Activated CD8-positive, alpha-beta memory T cell treated with anti-CD3 and anti-CD28 coated beads for 48 hours (primary cell): ENCODE data around the gene STAB2.

Source experiments
- DNase-seq, 3 experiments: peaks; one replicate each; pipeline ENCODE4 v3.0.0-alpha.2; 2020; ENCODE audit warnings: low read depth in 2 of 3, low spot score in 2 of 3

The STAB2 gene

GRCh38 chr12:103691063-103691462, 104.0 kb downstream of the STAB2 start:
- no peak for DNase-seq

- no peak for DNase-seq
Measured at GRCh38 chr12:103696101-103696500, 109.0 kb downstream of the STAB2 start.

- peak in 1 of 3 experiments; percentile 4 for DNase-seq
Measured at GRCh38 chr12:103697971-103698751, 111.1 kb downstream of the STAB2 start.

- DNase-seq = no peak
Measured at GRCh38 chr12:103698752-103699560, 111.9 kb downstream of the STAB2 start.

GRCh38 chr12:103705098-103705497, 118.0 kb downstream of the STAB2 start:
- DNase-seq = no peak

GRCh38 chr12:103705927-103706326, 118.9 kb downstream of the STAB2 start:
- no peak for DNase-seq

- no peak for DNase-seq
Measured at GRCh38 chr12:103707446-103707845, 120.4 kb downstream of the STAB2 start.

- DNase-seq = no peak
Measured at GRCh38 chr12:103710544-103710943, 123.5 kb downstream of the STAB2 start.

- no peak for DNase-seq
Measured at GRCh38 chr12:103712216-103712615, 125.1 kb downstream of the STAB2 start.

GRCh38 chr12:103715494-103715893, 128.4 kb downstream of the STAB2 start:
- no peak for DNase-seq

- no peak for DNase-seq
Measured at GRCh38 chr12:103716517-103717196, 129.6 kb downstream of the STAB2 start.

GRCh38 chr12:103725398-103725797, 138.3 kb downstream of the STAB2 start:
- no peak for DNase-seq

- no peak for DNase-seq
Measured at GRCh38 chr12:103727638-103728037, 140.6 kb downstream of the STAB2 start.

GRCh38 chr12:103728323-103728722, 141.2 kb downstream of the STAB2 start:
- no peak for DNase-seq

GRCh38 chr12:103729499-103729898, 142.4 kb downstream of the STAB2 start:
- DNase-seq = no peak

GRCh38 chr12:103731539-103731938, 144.5 kb downstream of the STAB2 start:
- DNase-seq = no peak

- DNase-seq = no peak
Measured at GRCh38 chr12:103734863-103735262, 147.8 kb downstream of the STAB2 start.

- DNase-seq = no peak
Measured at GRCh38 chr12:103735291-103735690, 148.2 kb downstream of the STAB2 start.

- no peak for DNase-seq
Measured at GRCh38 chr12:103736572-103736971, 149.5 kb downstream of the STAB2 start.

GRCh38 chr12:103737881-103738280, 150.8 kb downstream of the STAB2 start:
- DNase-seq = no peak

GRCh38 chr12:103742349-103742932, 155.4 kb downstream of the STAB2 start:
- no peak for DNase-seq
